Measurements from ENCODE around the gene PTPRT. TPM values are rescaled to one million over a fixed set of nuclear protein-coding genes. Genes with fewer than 3 reads are reported as not detected.
"Not testable (repeated sequence)": the region's sequence is repeated elsewhere in the genome, so short reads cannot be mapped to it uniquely, and the experiment has no call there.

Gene PTPRT
- total RNA-seq, 1 donor from 2014 or later: 0.11 TPM

DNA sequence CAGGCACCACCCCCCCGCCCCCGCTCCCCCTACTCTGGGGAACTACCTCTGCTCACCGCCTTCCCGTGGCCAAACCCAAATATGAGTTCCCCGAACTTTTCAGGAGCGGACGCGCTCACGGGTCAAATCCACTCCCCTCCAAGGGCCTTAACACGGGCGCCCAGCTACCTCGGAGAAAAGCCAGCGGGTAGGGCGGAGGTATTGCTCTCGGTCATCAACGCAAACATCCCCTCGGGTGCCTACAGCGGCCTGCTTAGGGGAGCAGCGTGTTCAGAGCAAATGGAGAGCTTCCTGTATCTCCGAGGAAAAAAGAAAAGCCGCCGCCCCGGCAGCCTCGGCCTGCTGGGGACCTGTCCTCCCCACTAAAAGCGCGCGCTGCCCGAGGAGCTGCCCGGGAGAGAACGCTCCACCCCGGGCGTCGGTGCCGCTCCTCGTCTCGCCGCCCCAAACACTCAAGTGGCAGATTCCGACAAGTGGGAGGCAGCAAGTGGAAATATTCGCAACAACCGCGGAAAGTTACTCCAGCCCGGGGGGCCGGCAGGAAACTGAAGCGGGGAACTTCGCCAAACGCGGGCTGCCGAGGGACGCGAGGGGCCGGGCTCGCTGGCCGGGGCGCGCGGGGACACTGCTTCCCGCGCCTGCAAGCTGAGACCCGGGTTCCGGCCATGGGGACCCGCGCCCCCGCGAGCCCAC, 699 bp downstream of the PTPRT start:
- no peak for ATAC-seq (ENCODE audit: poor library complexity)
- DNase-seq: no peak
- intact Hi-C loops (cut with DNase I): loop anchor here (5.0 kb wide), 1 partner anchor 1452 kb away; no protein-coding TSS in a partner anchor

DNA sequence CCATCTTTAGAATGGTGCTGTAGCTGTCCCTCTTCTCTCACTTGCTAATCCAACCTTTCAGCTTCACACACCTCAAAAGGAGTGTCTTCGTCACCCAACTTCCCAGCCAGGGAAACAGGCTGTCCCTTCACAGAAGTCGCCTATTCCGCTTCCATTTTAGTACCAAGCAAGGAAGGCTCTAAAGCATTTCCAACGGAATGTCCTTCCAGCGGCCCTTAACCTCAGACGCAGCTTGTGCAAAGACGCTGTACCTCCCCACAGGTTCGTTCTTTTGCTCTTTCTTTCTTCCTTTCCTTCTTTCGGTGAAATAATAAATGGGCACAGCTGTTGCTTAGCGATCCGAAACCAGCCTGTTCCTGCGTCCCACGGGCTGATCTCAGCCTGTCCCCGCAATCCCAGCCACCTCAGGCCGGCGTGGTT, 1.5 kb downstream of the PTPRT start:
- intact Hi-C loops (cut with DNase I): loop anchor here (5.0 kb wide), 1 partner anchor 1451 kb away; no protein-coding TSS in a partner anchor
- DNase-seq (no peak), ATAC-seq (ENCODE audit: poor library complexity) (no peak)

DNA sequence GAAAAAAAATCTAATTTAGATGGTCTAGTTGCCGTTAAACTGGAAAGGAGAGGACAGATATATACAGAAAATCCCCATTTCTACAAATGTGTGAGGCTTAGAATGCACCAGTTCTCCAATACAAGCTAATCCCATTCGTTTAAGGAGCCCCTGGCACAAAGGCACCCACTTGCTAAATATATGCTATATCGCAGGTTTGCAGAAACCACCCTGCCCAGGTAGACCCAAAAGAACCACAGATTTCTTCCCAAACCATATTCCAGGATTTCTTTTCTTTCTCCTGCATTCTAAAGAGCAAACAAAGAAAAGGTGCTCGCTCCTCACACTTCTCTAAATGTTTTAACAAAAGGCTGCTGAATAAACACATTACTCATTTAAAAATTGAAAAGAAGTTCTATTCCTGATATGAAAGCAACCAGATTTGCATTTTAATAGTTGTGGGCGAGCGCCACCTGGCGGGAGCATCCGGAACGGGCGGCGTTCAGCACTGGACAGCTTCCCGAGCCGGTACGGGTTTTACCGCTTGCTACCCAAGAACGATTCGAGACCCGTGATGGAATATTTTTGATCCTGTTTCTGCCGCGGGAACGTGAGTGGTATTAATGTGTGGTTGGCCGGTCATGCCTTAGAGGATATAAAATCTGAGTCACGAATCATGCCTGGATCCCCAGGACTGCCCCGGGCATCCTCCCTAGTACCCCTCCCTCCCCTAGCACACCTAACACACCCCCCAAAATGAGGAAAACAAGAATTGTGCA, 2.1 kb downstream of the PTPRT start:
- peak; percentile 82 for DNase-seq
- intact Hi-C loops (cut with DNase I): loop anchor here (5.0 kb wide), 1 partner anchor 1450 kb away; no protein-coding TSS in a partner anchor
- ATAC-seq (ENCODE audit: poor library complexity): peak; percentile 85

DNA sequence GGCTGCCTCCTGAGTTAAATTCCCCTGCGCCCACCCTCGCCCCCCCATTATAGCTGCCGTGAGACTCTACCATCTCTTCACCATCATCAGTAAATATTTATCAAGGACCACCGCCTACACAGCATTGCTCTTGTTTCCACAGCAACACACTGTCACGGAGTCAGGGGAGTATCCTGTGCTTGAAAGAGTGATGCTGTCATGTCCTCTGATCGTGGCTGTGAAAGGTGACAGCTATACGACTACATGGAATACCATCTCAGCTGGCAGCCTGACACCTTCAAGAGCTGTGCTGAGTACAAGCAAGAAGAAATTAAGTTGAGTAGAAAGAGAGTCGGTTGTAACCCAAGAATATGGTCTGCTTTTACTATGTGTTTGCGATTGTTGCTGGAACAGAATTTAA, 3.4 kb downstream of the PTPRT start:
- ATAC-seq (ENCODE audit: poor library complexity) (no peak), DNase-seq (no peak)
- intact Hi-C loops (cut with DNase I): loop anchor here (5.0 kb wide), 1 partner anchor 1449 kb away; no protein-coding TSS in a partner anchor

DNA sequence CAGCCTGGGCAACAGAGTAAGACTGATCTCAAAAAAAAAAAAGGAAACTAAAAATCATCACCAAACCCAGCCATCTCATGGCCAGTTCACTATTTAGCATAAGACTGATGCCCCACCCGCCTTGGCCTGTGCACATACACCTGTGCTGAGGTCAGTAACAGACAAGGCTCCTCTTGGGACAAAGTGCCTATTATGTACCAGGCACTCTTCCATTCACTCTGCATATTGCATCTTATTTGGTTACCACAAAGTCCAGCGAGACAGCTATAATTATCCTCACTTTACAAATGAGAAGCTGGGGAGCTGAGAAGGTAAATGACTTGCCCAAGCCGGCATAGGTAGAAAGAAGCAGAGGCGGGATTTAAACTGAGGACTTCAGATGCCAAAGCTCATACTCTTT, 3.8 kb downstream of the PTPRT start:
- intact Hi-C loops (cut with DNase I): loop anchor here (5.0 kb wide), 1 partner anchor 1449 kb away; no protein-coding TSS in a partner anchor
- DNase-seq (no peak), ATAC-seq (ENCODE audit: poor library complexity) (no peak)

DNA sequence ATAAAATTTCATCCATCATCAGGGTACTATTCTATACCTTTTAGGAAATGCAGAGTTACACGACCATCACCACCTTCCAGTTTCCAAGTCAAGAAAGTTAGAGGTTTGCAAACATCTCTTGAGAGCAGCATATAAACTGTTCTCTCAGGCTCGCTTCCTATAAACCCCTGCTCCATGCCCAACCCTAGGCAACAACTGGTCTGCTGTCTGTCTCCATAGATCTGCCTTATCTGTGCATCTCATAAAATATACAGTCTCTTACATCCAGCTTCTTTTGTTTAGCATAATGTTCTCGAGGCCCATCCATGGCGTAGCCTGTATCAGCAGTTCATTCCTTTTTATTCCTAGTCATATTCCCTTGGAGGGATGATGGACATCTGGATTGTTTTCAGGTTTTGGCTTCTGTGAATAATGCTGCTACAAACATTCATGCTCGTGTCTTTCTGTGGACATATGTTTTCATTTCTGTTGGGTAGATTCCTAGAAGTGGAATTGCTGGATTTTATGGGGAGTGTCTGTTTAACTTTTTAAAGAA, 6.1 kb downstream of the PTPRT start:
- intact Hi-C loops (cut with DNase I): no loop called here
- ATAC-seq (ENCODE audit: poor library complexity): no peak
- DNase-seq: no peak

DNA sequence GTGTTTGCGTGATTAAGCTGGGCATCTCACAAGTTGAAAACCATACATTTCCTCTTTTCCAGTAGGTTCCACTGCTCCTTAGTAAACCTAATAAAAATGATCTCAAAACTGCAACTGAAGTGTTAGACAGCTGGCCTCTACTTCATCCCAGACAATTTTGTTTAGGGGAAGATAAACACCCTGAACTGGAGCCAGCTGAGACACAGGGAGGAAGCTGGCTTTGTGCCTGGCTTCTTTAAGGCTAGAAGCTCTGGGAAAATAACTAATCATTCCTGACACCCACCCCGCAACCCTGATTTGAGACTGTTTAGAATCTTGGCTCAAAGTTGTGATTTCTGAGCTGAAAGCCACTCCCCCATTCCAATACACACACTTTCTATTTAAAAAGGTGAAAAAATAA, 11.6 kb downstream of the PTPRT start:
- intact Hi-C loops (cut with DNase I): no loop called here
- no peak for DNase-seq
- no peak for ATAC-seq (ENCODE audit: poor library complexity)

DNA sequence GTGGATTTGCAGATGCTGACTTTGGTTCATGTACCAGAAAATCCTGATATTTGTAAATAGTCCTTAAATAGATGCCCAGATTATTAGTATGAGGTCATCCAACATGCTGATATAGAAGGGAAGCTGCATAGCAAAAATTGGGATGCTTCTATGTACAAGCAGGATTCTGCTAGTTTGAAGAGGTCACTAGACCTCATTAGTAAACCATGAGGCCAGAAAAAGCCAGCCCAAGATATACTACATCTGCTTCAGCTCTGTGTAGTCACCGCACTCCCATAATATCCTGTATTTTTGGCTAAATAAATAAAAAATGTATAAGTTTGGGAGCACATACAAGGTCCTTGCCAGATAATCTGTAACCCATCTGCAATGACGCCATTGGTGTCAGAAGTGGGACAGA, 13.0 kb downstream of the PTPRT start:
- ATAC-seq (ENCODE audit: poor library complexity) (no peak), DNase-seq (no peak)
- intact Hi-C loops (cut with DNase I): no loop called here

DNA sequence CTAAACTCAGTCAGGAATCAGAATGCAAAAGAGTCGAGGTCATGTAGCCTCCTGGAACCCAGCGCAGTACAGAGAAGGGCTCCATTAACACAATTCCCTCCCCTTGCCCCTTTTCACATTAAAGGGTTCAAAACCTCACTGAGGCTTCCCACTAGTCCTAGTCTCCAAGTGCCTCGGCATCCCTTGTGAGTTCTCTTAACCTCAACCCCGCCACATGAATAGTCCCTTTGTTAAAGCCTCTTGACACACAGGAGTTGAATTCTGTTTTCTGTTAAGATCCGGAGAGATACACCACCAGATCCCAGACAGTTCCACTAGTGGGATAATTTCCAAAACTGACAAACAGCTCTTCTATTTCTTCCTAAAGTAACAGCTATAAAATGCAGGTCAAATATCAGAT, 17.8 kb downstream of the PTPRT start:
- intact Hi-C loops (cut with DNase I): no loop called here
- no peak for DNase-seq
- no peak for ATAC-seq (ENCODE audit: poor library complexity)

DNA sequence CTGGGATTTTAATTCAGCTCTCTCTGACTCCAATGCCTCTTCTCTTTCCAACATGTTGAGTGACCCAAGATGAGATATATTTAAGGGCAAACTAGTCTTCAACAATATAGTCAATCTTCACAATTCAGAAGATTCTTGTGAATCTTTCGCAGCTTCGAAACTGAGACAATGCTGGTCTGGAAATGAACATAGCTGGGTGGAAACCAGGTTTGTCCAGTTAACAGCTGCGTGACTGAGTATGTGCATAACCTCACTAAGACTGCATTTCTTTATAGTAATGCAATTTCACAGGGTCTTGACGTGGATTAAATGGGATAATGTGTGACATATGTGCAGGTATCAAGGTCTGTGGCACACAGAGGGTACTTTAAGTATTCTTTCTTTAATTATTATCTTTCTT, 18.9 kb downstream of the PTPRT start:
- no peak for DNase-seq
- ATAC-seq (ENCODE audit: poor library complexity): no peak
- intact Hi-C loops (cut with DNase I): no loop called here

DNA sequence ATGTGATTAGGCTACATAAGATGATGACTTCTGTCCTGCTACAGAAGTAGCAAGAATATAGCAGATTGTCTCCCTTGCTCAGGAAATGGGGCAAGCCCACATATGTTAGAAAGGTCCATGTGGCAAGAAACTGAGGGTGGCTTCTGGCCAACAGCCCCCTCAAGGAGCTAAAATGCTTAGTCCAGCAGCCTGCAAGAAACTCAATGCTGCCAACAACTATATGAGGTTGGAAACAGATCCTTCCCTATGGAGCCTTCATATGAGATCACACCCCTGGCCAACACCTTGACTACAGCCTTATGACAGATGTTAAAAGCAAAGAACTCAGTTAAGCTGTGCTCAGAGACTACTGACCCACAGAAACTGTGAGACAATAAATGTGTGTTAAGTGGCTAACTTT, 22.1 kb downstream of the PTPRT start:
- intact Hi-C loops (cut with DNase I): no loop called here
- DNase-seq: no peak
- no peak for ATAC-seq (ENCODE audit: poor library complexity)

DNA sequence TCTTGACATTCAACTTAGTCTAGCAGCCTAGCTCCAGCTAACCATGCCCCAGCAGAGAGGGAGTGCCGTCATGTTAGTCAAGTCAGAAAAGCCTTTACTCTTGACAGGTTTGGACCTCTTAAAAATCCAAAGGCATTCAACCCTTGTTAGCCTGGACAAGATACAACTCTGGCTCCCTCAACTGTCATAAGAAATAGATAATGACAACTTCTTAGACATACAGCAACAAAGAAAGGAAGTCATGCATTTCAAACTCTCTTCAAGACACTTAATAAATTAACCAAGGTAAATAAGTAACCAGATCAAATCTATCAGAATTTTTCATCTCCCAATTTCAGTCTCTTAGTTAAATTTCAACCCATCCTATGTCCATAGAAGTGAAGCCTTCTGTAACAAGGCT, 22.7 kb downstream of the PTPRT start:
- no peak for DNase-seq
- intact Hi-C loops (cut with DNase I): no loop called here
- ATAC-seq (ENCODE audit: poor library complexity): no peak

DNA sequence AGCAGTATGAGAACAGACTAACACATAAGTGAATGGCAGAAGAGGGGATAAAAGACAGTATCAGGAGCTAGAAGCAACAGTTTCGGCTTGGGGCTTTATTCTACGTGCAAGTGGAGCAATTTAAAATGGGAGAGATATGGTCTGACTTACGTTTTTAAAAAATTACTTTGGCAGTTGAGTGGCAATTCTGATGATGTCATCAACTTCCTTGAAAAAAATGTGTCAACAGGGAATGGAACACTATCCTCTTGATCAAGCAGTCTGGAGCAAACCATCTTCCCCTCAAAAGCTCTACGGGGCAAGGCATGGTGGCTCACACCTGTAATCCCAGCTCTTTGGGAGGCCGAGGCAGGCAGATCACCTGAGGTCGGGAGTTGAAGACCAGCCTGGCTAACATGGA, 24.1 kb downstream of the PTPRT start:
- ATAC-seq (ENCODE audit: poor library complexity) (no peak), DNase-seq (no peak)
- intact Hi-C loops (cut with DNase I): no loop called here

DNA sequence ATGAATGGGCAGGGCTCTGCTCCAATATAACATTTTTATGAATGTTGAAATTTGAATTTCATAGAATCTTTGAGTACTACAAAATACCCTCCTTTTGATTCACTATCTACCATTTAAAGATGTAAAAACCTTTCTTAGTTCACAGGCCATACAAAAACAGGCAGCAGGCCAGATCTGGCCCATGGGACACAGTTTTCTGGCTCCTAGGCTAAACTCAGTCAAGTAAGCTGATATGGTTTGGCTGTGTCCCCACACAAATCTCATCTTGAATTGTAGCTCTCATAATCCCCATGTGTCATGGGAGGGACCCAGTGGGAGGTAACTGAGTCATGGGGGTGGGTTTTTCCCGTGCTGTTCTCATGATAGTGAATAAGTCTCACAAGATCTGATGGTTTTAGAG, 25.0 kb downstream of the PTPRT start:
- ATAC-seq (ENCODE audit: poor library complexity); intact Hi-C loops (cut with DNase I): not testable (repeated sequence)
- peak; percentile 51 for DNase-seq

DNA sequence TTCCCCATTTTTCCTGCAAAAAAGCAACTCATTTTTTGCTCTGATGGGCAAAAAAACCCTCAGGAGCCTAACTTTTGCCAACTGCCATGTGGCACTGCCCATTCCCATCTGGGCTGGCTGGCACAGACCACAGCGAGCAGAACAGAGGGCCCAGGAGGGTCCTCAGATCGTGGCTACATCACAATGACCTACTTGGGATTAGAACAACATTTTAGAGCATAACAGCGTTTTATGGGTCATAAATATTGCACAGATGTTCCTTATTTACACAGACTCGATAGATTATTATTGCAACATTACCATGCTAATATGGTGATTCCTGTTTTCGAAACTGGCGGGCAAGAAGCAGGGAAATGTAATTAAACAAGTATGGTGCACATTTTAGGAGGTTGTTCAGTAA, 28.0 kb downstream of the PTPRT start:
- intact Hi-C loops (cut with DNase I): no loop called here
- DNase-seq (no peak), ATAC-seq (ENCODE audit: poor library complexity) (no peak)

DNA sequence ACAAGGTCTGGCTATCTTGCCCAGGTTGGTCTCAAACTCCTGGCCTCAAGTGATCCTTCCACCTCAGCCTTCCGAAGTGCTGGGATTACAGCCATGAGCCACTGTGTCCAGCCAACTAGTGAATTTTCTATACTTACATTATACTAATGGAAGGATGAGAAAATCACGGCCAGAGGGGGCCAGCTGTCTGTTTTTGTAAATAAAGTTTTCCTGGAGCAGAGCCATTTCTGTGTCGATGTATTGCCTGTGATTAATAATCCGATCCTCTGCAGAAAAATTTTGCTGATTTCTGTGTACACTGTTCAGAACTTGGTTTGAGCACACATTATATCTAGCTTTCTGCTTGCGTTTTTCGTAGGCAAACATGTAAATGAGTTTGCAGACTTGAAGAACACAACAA, 28.8 kb downstream of the PTPRT start:
- intact Hi-C loops (cut with DNase I): no loop called here
- DNase-seq: no peak
- no peak for ATAC-seq (ENCODE audit: poor library complexity)

DNA sequence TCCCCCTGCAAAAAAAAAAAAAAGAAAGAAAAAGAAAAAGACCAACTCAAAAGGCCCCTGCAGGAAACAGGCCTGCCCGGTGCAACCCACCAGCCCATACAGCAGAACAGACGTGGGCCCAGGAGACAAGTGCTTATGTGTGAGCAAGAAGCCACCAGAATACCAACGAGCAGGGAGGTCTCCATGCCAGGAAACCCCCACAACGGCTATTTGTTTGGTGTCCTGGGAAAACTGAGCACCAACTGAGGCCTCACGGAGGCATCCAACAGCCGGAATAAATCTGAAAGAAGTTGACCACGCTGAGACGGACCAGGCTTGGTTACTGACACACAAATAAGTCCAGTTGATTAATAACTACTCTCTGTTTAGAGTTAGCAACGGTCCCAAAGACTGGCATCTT, 29.7 kb downstream of the PTPRT start:
- no peak for ATAC-seq (ENCODE audit: poor library complexity)
- no peak for DNase-seq
- intact Hi-C loops (cut with DNase I): no loop called here

DNA sequence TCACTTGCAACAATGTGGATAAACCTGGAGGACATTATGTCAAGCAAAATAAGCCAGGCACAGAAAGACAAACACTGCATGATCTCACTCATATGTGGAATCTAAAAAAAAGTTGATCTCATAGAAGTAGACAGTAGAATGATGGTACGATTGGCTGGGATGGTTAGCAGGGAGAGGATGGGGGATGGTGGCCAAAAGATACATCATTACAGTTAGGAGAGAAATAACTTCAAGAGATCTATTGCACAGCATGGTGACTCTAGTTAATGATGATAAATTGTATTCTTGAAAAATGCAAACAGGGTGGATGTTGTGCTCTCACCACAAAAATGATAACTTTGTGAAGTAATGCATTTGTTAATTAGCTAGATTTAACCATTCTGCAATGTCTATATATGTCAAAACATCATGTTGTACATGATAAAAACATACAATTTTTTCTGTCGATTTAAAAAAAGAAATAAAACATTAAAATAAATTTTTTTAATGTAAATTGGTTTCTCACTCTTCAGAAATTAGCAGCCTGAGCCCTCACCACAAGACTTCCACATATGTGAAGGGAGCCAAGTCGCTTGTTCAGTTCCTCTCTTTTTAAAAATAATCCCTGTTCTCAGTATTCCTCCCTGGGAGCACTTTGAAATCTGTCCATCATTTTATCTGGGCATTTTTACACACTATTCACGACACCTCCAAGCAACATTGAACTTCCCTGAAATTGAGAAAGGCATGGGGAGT, 34.2 kb downstream of the PTPRT start:
- intact Hi-C loops (cut with DNase I): no loop called here
- no peak for ATAC-seq (ENCODE audit: poor library complexity)
- DNase-seq: no peak

DNA sequence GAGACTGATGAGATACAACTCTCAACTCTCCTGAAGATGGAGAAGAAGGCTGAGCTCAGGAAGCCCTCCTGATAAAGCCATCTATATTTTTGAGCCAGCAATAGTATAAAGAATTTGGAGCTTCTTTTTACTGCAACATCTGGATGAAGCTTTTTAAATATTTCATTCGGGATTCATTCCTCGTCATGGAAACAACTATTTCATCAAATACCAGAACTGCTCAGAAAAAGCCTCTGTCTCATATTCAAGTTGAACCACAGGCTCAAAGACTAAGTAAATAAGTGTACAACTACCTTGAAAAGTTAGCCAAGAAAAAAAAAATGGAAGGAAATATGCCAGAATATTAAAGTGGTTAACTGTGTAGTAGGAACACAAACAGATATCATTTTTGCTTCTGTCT, 37.8 kb downstream of the PTPRT start:
- intact Hi-C loops (cut with DNase I): no loop called here
- no peak for DNase-seq

More for the DNA sequence above, 37.8 kb downstream of the PTPRT start:
- no peak for ATAC-seq (ENCODE audit: poor library complexity)

Measured in Right ventricle myocardium superior (tissue), 1 donor.